ENCODE data around the gene FAM114A2.
"Not testable (repeated sequence)": the region's sequence is repeated elsewhere in the genome, so short reads cannot be mapped to it uniquely, and the experiment has no call there.

The FAM114A2 gene

GRCh38 chr5:154071799-154072413 lies 33.2 kb upstream of the FAM114A2 start:
- no peaks in the 10 kb centered on the region for H3K9me3 ChIP-seq
- H3K27me3 ChIP-seq: no peaks in the 10 kb centered on the region
- DNase-seq: no peak
- no peak for TF ChIP-seq CTCF (IDR thresholded peaks at IDR 0.05)
- intact Hi-C loops (cut with DNase I; ENCODE audit: low total_unique reads): loop anchor here (2.0 to 5.0 kb wide), 2 partner anchors 105 to 333 kb away; no protein-coding TSS in a partner anchor
- no peaks in the 10 kb centered on the region for H3K36me3 ChIP-seq
- peaks cover 0 to 5% (median 0%) of the 10 kb centered on the region in 4 donors for H3K4me1 ChIP-seq
- no peak overlapping the region for H3K27ac ChIP-seq
- no peak overlapping the region for H3K4me3 ChIP-seq

- DNase-seq, H3K9me3 ChIP-seq, H3K4me3 ChIP-seq, H3K36me3 ChIP-seq, H3K27ac ChIP-seq, H3K27me3 ChIP-seq, H3K4me1 ChIP-seq: not testable (repeated sequence)
- intact Hi-C loops (cut with DNase I; ENCODE audit: low total_unique reads): loop anchor here (5.0 kb wide), 1 partner anchor 107 kb away; no protein-coding TSS in a partner anchor
These were observed 31.1 kb upstream of the FAM114A2 start for GRCh38 chr5:154069854-154070253.

DNA sequence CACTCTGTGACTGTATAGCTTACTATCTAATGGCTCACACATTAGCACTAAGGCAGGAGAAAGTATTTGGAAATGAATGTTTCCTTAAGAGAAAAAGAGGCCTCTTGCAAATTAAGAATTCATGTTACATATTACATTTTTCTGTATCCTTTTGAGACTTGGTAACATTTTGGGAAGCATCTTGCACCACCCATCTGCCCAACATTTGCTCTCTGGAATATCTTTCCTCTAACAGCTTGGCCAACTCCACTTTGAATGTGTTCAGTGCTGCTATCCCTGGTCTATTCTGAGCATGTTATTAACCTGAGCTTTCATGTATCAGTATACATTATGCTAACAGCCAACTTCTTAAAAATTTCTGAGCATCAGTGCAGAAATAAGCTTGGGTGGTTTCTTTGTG lies 27.3 kb upstream of the FAM114A2 start:
- no peak for DNase-seq
- H3K27me3 ChIP-seq: no peaks in the 10 kb centered on the region
- no peak overlapping the region for H3K27ac ChIP-seq
- H3K4me3 ChIP-seq: no peak overlapping the region
- no peak for TF ChIP-seq CTCF (IDR thresholded peaks at IDR 0.05)
- intact Hi-C loops (cut with DNase I; ENCODE audit: low total_unique reads): no loop called here
- no peaks in the 10 kb centered on the region for H3K9me3 ChIP-seq
- H3K36me3 ChIP-seq: no peaks in the 10 kb centered on the region
- no peaks in the 10 kb centered on the region for H3K4me1 ChIP-seq

DNA sequence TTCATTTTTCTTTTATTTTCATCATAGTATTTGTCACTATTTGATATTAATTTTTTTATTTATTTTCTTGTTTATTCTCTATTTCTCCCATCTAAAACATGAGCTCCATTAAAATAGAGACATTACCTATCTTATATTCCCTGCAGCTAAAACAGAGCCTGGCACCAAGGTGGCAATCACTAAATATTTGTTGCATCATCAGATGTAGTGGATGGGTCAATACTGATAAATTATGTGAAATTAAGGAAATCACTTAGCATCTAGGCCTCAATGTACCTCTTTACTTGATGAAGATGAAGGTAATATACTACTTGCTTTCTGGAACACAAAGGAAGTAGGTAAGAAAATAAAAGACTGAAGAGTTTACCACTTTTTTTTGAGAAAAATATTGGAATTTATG lies 24.7 kb upstream of the FAM114A2 start:
- no peaks in the 10 kb centered on the region for H3K4me1 ChIP-seq
- TF ChIP-seq CTCF (IDR thresholded peaks at IDR 0.05): no peak
- H3K27ac ChIP-seq: no peak overlapping the region
- H3K36me3 ChIP-seq: no peaks in the 10 kb centered on the region
- no peak overlapping the region for H3K4me3 ChIP-seq
- DNase-seq: no peak
- H3K27me3 ChIP-seq: no peaks in the 10 kb centered on the region
- intact Hi-C loops (cut with DNase I; ENCODE audit: low total_unique reads): no loop called here
- no peaks in the 10 kb centered on the region for H3K9me3 ChIP-seq

- Histone ChIP-seq H3K36me3 (peaks cover 0 to 10% (median 5%) of the 10 kb centered on the region in 3 donors), H3K4me1 (no peaks in the 10 kb centered on the region), H3K27me3 (no peaks in the 10 kb centered on the region), H3K4me3 (no peak overlapping the region), H3K27ac (no peak overlapping the region), H3K9me3 (no peaks in the 10 kb centered on the region)
- no peak for TF ChIP-seq CTCF (IDR thresholded peaks at IDR 0.05)
- DNase-seq: no peak
- intact Hi-C loops (cut with DNase I; ENCODE audit: low total_unique reads): no loop called here
These were observed 21.9 kb upstream of the FAM114A2 start for GRCh38 chr5:154060606-154061005.

GRCh38 chr5:154059583-154059982 lies 20.9 kb upstream of the FAM114A2 start:
- Histone ChIP-seq H3K27me3 (no peaks in the 10 kb centered on the region), H3K9me3 (no peaks in the 10 kb centered on the region), H3K27ac (no peak overlapping the region), H3K4me3 (no peak overlapping the region), H3K4me1 (no peaks in the 10 kb centered on the region), H3K36me3 (peaks cover 0 to 20% (median 9%) of the 10 kb centered on the region in 3 donors)
- DNase-seq: no peak
- no peak for TF ChIP-seq CTCF (IDR thresholded peaks at IDR 0.05)
- intact Hi-C loops (cut with DNase I; ENCODE audit: low total_unique reads): no loop called here
